ENCODE data around the gene DGKE. TPM values are rescaled to one million over a fixed set of nuclear protein-coding genes. Genes with fewer than 3 reads are reported as not detected.

The DGKE gene
- total RNA-seq, 1 donor from 2014 or later: 28.5 TPM

GRCh38 chr17:56838687-56839086, 4.7 kb downstream of the DGKE start:
- FAIRE-seq (no peak), DNase-seq (ENCODE audit: low spot score in 2 of 2) (no peak)

DNA sequence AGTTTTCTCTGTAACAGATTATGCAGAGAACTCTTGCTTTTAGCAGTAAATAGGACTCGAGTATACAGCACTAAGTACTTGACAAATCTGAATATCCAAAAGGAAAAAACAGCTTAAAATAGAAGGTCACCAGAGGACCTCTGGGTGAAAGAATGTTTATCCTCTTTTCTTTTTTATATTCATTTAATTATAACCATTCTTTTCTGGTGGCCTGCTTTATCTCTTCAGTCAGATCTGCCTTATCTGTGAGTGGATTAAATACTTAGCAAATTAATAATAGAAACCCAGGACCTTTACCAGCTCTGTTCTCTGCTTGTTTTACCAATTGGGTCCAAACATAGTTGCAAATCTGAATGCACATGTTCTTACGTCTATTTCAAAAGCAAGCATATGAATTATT, 8.6 kb downstream of the DGKE start:
- no peak for DNase-seq (ENCODE audit: low spot score in 2 of 2)
- FAIRE-seq: no peak

- no peak for FAIRE-seq
- DNase-seq (ENCODE audit: low spot score in 2 of 2): no peak
These were observed 12.0 kb downstream of the DGKE start for GRCh38 chr17:56845934-56846333.

DNA sequence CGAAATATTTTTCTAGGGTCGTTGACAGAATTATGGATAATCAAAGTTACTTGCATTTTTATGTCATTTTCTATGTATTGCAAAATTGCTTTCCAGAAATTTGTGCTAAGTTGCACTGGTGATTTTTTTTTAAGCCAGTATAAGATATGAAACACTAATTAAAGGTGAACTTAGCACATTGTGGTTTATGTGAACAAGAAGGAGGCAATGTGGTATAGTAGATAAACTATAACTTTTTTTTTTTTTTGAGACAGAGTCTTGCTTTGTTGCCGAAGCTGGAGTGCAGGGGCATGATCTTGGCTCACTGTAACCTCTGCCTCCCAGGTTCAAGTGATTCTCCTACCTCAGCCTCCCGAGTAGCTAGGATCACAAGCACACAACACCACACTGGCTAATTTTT, 13.2 kb downstream of the DGKE start:
- no peak for FAIRE-seq
- DNase-seq (ENCODE audit: low spot score in 2 of 2): no peak

- no peak for FAIRE-seq
- no peak for DNase-seq (ENCODE audit: low spot score in 2 of 2)
These were observed 15.2 kb downstream of the DGKE start for GRCh38 chr17:56849131-56849530.

GRCh38 chr17:56850591-56850990, 16.6 kb downstream of the DGKE start:
- FAIRE-seq (no peak), DNase-seq (ENCODE audit: low spot score in 2 of 2) (no peak)

- DNase-seq (ENCODE audit: low spot score in 2 of 2): no peak
- FAIRE-seq: no peak
These were observed 17.1 kb downstream of the DGKE start for GRCh38 chr17:56851008-56851407.

DNA sequence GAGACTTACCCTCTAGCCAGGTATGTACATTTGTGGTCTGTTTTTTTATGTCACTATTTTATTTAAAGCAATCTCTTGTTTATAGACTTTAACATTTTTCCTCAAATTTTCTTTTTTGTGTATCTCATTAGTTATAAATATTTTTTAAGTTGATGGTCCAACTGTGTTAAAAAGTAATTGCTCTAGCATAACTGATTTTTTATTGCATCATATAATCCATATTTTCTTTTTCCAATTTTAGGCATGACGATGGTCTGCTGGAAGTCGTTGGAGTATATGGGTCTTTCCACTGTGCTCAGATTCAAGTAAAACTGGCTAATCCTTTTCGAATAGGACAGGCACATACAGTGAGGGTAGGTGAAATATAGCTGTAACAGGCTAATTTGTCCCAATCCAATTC, 27.9 kb downstream of the DGKE start:
- DNase-seq (ENCODE audit: low spot score in 2 of 2) (no peak), FAIRE-seq (no peak)

- no peak for DNase-seq (ENCODE audit: low spot score in 2 of 2)
These were observed 30.0 kb downstream of the DGKE start for GRCh38 chr17:56863974-56864373.

GRCh38 chr17:56866076-56866475, 32.1 kb downstream of the DGKE start:
- no peak for DNase-seq (ENCODE audit: low spot score in 2 of 2)
- no peak for FAIRE-seq

More at GRCh38 chr17:56863974-56864373, 30.0 kb downstream of the DGKE start:
- no peak for FAIRE-seq

- DNase-seq (ENCODE audit: low spot score in 2 of 2) (no peak), FAIRE-seq (no peak)
These were observed 32.5 kb downstream of the DGKE start for GRCh38 chr17:56866496-56866895.

- DNase-seq (ENCODE audit: low spot score in 2 of 2) (no peak), FAIRE-seq (no peak)
These were observed 34.0 kb downstream of the DGKE start for GRCh38 chr17:56867948-56868376.

- DNase-seq (ENCODE audit: low spot score in 2 of 2) (no peak), FAIRE-seq (no peak)
These were observed 34.8 kb downstream of the DGKE start for GRCh38 chr17:56868716-56869115.

DNA sequence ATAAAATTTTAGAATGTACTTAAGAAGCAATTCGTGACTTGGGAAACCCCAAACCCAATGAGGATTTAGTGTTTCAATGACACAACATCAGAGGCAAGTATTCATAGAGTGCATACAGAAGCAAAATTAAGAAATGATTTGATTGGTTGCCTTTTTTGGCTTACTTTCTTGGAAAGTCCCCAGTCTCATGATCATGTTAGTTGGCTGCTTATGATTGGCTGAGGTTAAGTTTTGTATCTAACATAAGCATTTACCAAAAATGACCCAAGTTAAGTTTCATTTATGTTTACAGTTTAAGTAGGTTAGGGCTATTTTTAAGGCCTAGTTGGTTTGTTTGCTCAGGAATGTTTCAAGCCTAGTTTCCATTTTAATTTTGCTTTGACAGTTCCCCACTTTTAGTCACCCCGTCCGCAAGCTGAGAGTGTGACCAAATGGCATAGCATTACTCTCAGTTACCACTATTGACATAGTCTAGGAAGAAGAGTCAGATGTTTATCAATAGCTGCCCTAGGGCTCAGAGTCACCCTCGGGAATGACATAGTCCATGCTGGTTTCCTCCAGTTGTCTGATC, 36.2 kb downstream of the DGKE start:
- no peak for DNase-seq (ENCODE audit: low spot score in 2 of 2)
- no peak for FAIRE-seq

GRCh38 chr17:56876766-56877179, 42.8 kb downstream of the DGKE start:
- DNase-seq (ENCODE audit: low spot score in 2 of 2) (no peak), FAIRE-seq (no peak)

- FAIRE-seq: no peak
- DNase-seq (ENCODE audit: low spot score in 2 of 2): no peak
These were observed 45.3 kb downstream of the DGKE start for GRCh38 chr17:56879280-56879679.

GRCh38 chr17:56880133-56880532, 46.2 kb downstream of the DGKE start:
- FAIRE-seq (no peak), DNase-seq (ENCODE audit: low spot score in 2 of 2) (no peak)

- DNase-seq (ENCODE audit: low spot score in 2 of 2): no peak
These were observed 46.6 kb downstream of the DGKE start for GRCh38 chr17:56880571-56880970.

DNA sequence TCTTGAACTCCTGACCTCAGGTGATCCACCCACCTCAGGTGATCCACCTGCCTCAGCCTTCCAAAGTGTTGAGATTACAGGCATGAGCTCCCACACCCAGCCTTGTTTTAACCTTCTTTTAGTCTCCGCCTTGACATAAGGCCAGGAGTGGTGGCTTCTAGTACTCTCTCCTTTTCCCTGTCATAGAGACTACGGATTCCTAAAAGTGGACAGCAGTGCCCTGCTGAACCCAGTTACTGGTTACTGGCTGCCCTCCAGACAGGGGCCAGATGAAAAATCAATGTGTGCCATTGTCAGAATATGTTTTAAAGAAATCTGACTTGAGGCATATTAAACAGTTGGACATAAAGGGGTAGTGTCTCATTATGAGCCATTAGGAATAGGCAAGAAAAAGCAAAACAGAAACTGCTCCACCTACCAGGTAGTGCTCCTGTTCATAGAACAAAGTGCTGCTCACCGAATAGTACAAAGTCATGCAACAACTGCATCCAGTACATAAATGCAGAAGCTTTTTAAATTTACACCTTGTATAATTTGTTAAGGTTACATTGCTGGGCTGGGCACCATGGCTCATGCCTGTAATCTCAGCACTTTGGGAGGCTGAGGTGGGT, 47.8 kb downstream of the DGKE start:
- DNase-seq (ENCODE audit: low spot score in 2 of 2) (no peak), FAIRE-seq (no peak)

More at GRCh38 chr17:56880571-56880970, 46.6 kb downstream of the DGKE start:
- no peak for FAIRE-seq

- DNase-seq (ENCODE audit: low spot score in 2 of 2): no peak
- FAIRE-seq: no peak
These were observed 49.7 kb downstream of the DGKE start for GRCh38 chr17:56883616-56884015.

DNA sequence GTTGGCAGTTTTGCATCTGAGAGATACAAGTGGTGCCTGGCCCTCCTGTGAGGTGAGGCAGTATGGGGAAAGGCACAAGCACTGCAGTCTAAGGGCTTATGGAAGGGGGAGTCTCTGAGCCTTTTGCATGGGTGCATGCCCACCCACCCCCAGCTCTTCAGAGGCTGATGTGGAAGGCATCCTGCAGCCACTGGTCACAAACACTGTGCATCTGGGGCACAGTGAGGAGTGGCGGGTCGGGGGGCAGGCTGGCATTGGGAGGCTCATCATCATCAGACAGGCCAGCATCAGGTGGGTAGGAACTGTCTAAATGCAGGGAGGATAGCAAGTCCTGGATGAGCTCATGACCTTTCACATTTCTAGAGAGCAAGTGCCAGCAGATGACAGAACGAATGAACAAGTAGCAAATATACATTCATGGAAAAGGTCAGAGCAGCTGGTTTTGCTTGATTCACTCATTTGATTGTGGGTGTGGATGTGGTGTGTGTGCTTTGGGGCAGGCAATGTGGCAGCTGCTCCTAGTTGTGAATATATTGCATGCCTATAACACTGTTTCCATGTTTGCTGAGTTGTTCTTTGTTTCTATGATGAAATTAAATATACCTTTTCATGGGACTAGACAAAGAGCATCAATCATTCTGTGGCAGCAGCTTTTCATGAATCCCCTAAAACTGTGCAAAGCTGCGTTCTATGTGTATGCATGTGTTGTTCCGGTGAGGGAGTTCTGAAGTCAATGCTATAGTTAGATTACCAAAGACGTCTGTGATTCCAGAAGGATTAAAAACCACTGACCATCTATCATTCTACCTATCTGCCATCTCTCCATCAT, 50.7 kb downstream of the DGKE start:
- DNase-seq (ENCODE audit: low spot score in 2 of 2) (no peak), FAIRE-seq (no peak)

DNA sequence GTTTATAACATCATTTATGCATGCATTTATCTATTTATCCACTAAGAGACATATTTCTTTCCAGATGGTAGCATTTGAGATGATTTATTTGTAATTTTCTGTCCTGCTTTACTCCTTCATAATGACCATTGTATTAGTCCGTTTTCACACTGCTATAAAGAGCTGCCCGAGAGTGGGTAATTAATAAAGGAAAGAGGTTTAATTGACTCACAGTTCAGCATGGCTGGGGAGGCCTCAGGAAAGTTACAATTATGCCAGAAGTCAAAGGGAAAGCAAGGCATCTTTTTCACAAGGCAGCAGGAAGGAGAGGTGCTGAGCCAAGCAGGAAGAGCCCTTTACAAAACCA, 51.3 kb downstream of the DGKE start:
- DNase-seq (ENCODE audit: low spot score in 2 of 2): no peak

More for the DNA sequence above, 51.3 kb downstream of the DGKE start:
- no peak for FAIRE-seq
